GM18868 (cell line): ENCODE results near the gene NAV2.

Experiments
- ATAC-seq: cut with Tn5 transposase; IDR thresholded peaks from one replicate; pipeline ENCODE4 v1.9.1; 2021; ENCODE audit warnings: mild to moderate bottlenecking, moderate library complexity; ENCODE audit not compliant: unreplicated experiment

Gene NAV2

GRCh38 chr11:19686234-19686633 lies 26.4 kb upstream of the NAV2 start:
- ATAC-seq, result no peak

- no peak for ATAC-seq
Observed at GRCh38 chr11:19687392-19687791, 25.2 kb upstream of the NAV2 start.

- no peak for ATAC-seq
Observed at GRCh38 chr11:19689281-19690000, 23.2 kb upstream of the NAV2 start.

GRCh38 chr11:19690885-19691284 lies 21.8 kb upstream of the NAV2 start:
- no peak for ATAC-seq

- ATAC-seq, result no peak
Observed at GRCh38 chr11:19691815-19692500, 20.7 kb upstream of the NAV2 start.

- ATAC-seq, result no peak
Observed at GRCh38 chr11:19693146-19693545, 19.5 kb upstream of the NAV2 start.

GRCh38 chr11:19694796-19695345 lies 17.8 kb upstream of the NAV2 start:
- no peak for ATAC-seq

- ATAC-seq, result no peak
Observed at GRCh38 chr11:19696073-19696472, 16.6 kb upstream of the NAV2 start.

GRCh38 chr11:19696904-19697303 lies 15.7 kb upstream of the NAV2 start:
- ATAC-seq, result no peak

GRCh38 chr11:19697721-19698121 lies 14.9 kb upstream of the NAV2 start:
- no peak for ATAC-seq

GRCh38 chr11:19698493-19699292 lies 13.9 kb upstream of the NAV2 start:
- ATAC-seq, result no peak

GRCh38 chr11:19701421-19701820 lies 11.2 kb upstream of the NAV2 start:
- ATAC-seq, result no peak

- no peak for ATAC-seq
Observed at GRCh38 chr11:19702620-19703019, 10.0 kb upstream of the NAV2 start.

- no peak for ATAC-seq
Observed at GRCh38 chr11:19703211-19703610, 9.4 kb upstream of the NAV2 start.

- ATAC-seq, result no peak
Observed at GRCh38 chr11:19704213-19704612, 8.4 kb upstream of the NAV2 start.

GRCh38 chr11:19705936-19706335 lies 6.7 kb upstream of the NAV2 start:
- no peak for ATAC-seq

- peak; percentile 1 for ATAC-seq
Observed at GRCh38 chr11:19711911-19712280, 741 bp upstream of the NAV2 start.

GRCh38 chr11:19713196-19714021 lies 772 bp downstream of the NAV2 start:
- ATAC-seq, result peak; percentile 18

GRCh38 chr11:19714022-19714386 lies 1.4 kb downstream of the NAV2 start:
- no peak for ATAC-seq
